HPDE6-E6E7 (cell line): ENCODE measurements around the gene VPS35L.
"Not testable (repeated sequence)": the region's sequence is repeated elsewhere in the genome, so short reads cannot be mapped to it uniquely, and the experiment has no call there.

Source experiments
- DNase-seq: peaks from one replicate; pipeline ENCODE4 v3.0.0; 2011; ENCODE audit warnings: missing footprints; ENCODE audit errors: extremely low spot score

VPS35L gene

DNA sequence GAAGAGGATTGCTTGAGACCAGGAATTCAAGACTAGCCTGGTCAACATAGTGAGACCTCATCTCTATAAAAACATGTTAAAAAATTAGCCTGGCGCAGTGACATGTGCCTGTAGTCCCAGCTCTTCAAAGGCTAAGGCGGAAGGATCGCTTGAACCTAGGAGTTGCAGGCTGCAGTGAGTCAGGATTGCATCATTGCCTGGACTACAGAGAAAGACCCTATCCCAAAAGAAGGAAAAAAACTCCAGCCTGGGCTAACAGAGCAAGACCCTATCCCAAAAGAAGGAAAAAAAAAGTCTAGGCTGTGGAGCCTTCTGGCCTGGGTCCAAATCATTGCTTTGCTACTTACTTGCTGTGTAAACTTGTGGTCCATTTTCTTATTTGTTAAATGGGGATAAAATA lies 26.8 kb upstream of the VPS35L start:
- no peak for DNase-seq

- DNase-seq, result no peak
These were observed 22.9 kb upstream of the VPS35L start for GRCh38 chr16:19532601-19533000.

DNA sequence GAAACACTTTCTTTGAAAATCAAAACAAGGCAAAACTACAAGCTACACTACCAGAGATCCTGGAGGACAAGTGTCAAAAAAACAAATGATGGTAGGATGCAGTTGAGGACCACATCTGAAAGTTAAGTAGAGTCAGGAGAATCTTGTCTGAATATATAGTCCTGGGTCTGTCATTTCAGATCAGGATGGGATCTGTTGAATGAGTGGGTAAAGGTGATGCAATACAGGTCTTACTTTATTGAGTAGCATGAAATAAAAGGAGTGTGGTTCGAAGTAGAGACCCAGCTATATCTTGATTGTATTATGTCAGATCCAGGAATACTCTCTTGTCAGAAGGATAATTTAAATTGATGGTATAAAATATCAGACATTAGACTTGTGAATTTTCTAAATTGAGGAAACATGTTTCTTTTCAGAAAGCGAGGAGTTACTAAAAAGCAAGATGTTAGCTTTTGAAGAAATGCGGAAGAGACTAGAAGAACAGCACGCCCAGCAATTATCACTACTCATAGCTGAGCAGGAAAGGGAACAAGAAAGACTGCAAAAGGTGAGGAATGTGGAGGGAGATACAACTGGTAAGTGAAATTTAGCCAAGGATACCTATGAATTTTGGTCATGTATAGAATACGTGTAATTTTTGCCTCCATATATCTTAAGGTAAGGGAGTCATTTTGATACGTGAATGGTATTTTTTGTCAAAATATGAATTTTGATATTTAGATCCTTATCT lies 15.1 kb upstream of the VPS35L start:
- DNase-seq, result no peak

DNA sequence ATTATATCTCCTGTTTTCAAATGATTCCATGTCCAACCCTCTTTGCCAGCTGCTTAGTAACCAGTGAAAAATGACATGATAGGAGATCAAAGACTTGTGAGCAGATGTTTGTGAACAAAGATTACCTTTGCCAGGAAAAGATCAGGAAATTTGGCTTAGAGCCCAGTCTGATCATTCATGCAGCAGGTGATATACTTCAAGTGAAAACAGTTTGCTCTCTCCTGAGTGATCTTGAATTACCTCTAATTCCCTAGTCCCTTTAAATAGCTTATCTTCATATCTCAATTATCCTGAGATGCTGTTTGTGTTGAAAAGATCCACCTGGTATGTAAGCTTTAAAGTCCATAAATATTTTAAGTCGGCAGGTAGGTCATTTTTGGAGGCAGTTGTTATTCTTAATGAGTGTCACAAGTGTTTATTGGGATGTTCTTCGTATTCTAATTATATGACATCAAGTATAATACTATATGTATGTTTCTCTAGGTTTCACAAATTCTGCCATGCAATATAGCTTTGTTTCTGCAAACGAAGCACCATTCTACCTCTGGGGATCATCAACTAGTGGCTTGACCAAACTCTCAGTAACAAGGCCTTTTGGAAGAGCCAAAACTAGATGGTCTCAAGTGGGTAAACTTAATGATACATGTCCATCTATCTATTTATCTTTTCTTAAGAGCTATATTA lies 13.2 kb upstream of the VPS35L start:
- DNase-seq, result no peak

DNA sequence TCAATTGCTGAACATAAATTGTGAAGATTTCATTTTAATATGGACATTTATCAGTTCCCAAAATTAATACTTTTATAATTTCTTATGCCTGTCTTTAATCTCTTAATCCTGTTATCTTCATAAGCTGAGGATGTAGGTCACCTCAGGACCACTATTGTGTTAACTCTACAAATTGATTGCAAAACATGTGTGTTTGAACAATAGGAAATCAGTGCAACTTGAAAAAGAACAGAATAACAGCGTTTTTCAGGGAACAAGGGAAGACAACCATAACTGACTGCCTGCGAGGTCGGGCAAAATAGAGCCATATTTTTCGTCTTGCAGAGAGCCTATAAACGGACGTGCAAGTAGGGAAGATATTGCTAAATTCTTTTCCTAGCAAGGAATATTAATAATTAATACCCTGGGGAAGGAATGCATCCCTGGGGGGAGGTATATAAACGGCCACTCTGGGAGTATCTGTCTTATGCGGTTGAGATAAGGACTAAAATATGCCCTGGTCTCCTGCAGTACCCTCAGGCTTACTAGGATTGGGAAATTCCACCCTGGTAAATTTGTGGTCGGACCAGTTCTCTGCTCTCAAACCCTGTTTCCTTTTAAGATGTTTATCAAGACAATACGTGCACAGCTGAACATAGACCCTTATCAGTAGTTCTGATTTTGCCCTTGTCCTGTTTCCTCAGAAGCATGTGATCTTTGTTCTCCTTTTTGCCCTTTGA lies 12.1 kb upstream of the VPS35L start:
- DNase-seq, result not testable (repeated sequence)

DNA sequence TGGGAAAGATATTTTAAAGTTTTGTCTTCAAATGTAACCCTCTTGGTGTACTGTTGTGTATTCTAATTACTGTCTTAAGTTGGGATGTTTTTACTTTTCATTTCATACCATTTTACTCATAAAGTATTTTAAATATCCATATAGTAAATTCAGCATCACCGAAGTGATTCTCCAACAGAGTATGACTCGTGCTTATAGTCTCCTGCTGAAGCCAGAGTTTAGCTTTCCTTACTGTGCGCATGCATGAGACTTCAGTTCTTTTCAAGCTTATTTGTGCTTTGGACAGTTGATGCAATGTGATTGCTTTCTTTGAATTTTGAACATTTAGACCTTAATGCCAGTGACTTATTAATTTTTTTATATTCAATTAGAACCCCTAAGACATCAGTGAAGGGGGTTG lies 7.4 kb upstream of the VPS35L start:
- DNase-seq, result no peak

DNA sequence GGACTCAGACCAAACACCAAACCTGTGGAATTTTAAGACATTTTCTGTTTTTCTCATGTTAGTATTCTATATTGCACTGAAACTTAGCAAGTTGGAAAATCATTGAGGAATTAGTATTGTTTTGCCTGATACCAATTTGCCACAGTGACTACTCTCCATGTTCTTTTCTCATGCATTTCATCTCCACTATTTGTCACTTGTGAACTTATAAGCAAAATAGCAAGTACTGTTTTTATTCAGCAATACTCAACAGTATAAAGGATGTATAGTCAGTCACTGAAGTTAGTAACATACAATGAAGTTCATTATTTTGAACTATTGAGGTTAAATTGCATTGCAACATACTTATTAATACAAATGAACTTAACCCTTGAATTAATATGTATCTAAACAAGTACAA lies 5.8 kb upstream of the VPS35L start:
- DNase-seq, result no peak

DNA sequence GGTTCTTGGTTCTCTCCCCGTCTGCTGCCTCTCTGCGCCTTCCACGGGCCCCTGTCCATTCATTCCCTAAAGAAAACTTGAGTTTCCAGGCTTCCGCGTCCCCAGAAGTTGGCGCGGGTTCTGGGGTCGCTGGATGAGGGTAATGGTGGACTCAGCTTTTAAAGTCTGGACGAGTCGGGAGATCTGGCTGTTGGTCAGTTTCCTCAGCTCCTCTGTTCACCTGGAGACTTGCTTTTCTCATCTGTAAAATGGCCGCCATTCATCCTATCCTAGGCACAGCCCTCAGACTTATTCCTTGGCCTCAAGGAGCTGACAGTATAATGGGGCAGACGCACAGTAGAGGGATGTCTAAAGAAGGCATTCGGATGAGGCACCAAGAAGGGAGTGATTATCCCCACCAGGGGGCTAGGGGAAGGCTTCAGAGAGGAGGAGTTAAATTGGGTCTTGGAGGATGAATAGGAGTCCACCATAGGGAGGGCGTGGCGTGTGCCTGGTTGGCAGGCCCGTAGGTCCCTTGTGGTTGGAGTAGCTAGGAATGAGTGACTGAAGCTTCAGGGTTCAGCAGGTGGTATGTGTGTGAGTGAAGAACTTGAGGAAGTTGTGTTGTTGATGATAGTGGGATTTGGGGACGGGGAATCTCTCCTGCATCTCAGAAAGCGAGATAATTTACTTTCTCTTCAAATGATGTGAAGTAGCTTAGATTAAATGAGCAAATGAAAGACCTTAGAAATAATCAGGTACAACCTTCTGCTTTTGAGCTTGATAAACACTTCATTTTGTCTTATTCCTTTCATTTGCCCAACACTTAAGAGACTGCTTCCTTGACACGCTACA lies 652 bp downstream of the VPS35L start:
- DNase-seq, result no peak

- DNase-seq, result no peak
These were observed 3.9 kb downstream of the VPS35L start for GRCh38 chr16:19559242-19559910.

DNA sequence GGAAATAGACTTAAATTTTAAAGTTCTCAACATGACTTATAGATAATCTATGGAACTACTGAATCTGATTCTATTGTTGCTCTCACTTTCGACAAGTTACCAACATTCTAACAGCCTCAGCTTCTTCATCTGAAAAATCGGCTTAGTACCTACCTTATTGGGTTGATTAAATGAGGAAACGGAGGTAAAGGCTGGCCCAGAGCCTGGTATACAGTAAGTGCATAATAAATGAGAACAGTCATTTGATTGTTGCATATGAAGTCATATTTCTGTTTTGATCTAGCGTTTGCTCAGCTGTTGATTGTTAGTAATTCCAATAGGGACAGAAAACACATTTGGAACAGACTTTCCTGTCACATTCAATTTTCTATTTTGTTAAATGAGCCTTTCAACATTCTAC lies 4.6 kb downstream of the VPS35L start:
- no peak for DNase-seq

GRCh38 chr16:19563377-19563776 lies 7.9 kb downstream of the VPS35L start:
- DNase-seq, result no peak

DNA sequence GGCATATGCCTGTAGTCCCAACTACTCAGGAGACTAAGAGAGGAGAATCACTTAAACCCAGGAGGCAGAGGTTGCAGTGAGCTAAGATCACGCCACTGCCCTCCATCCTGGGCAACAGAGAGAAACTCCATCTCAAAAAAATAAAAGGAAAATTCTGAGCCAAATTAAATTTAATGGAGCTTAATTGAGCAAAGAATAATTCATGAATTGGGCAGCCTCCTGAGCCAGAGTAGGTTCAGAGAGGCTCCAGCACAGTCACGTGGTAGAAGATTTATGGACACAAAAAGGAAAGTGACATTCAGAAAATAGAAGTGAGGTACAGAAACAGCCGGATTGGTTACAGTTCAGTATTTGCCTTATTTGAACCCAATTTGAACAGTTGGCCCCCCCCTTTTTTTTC lies 10.9 kb downstream of the VPS35L start:
- no peak for DNase-seq

DNA sequence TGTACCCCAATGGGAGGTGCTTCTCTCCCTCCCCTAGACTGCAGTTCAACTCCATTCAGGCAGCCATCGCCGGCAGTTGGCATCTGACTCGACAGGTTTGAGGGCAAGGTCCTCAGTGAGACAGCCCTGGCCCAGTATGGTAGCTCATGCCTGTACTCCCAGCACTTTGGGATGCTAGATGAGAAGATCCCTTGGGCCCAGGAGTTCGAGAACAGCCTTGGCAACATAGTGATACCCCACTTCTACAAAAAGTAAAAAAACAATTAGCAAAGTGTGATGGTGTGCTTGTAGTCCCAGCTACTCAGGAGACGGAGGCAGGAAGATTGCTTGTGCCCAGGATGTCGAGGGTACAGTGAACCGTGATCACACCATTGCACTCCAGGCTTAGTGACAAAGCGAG lies 12.1 kb downstream of the VPS35L start:
- no peak for DNase-seq

DNA sequence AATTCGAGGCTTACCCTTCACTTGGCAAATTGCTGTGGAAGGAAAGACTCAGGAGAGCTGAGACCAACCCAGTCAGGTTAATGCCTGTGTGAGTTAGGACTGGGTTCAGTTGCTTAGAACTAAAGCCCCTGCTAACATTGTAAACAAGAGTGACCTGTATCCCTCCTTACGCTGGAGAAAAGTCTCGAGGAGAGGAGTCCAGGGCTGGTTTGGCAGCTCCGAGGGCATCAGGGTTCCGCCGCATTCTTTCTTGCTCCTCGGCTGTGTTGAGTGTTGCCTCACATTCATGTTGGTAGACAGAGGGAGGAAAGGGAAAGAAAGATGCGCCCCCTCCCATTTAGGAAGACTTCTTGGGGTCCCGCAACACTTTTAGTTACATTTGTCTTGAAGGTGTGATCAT lies 18.5 kb downstream of the VPS35L start:
- DNase-seq, result no peak

- no peak for DNase-seq
These were observed 19.1 kb downstream of the VPS35L start for GRCh38 chr16:19574615-19575014.

- no peak for DNase-seq
These were observed 23.0 kb downstream of the VPS35L start for GRCh38 chr16:19578378-19578971.

- no peak for DNase-seq
These were observed 26.7 kb downstream of the VPS35L start for GRCh38 chr16:19582050-19582831.

DNA sequence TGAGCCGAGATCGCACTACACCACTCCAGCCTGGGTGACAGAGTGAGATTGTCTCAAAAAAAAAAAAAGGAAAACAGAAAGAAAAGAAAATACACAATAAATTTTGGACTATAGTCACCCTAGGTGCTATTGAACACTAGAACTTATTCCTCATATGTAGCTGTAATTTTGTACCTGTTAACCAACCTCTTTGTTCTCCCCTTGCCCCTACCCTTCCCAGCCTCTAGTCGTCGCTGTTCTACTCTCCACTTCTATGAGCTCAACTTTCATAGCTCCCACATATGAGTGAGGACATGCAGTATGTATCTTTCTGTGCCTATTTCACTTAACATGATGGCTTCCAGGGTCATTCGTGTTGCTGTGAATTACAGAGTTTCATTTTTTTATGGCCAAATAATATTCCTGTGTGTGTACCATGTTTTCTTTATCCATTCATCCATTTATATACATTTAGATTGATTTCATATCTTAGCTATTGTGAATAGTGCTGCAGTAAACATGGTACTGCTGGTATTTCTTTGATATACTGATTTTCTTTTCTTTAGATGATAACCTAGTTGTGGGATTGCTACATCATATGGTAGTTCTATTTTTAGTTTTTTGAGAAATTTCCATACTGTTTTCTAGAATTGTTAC lies 28.3 kb downstream of the VPS35L start:
- DNase-seq, result peak; percentile 26

- no peak for DNase-seq
These were observed 33.2 kb downstream of the VPS35L start for GRCh38 chr16:19588661-19589060.

DNA sequence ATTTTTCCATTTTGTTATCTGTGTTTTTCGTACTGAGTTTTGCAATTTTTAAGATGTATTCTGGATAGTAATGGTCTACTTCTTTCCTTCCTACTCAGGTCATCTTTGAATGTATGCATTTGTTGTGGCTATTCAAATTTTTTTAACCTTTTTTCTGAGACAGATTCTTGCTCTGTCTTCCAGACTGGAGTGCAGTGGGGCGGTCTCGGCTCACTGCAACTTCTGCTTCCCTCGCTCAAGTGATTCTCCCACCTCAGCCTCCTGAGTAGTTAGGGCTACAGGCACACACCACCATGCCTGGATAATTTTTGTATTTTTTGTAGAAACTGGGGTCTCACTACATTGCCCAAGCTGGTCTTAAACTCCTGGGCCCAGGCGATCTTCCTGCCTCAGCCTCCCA lies 33.6 kb downstream of the VPS35L start:
- DNase-seq, result no peak
